GM12892 (cell line): ENCODE measurements around the gene NEDD8.

Experiments used
- POLR2A ChIP-seq: IDR thresholded peaks from 2 replicates; pipeline ENCODE4 v1.6.1; 2011; ENCODE audit warnings: low read depth, low read length, control low read depth
- POLR2AphosphoS5 ChIP-seq: IDR thresholded peaks from 2 replicates; pipeline ENCODE4 v1.6.1; 2011; ENCODE audit warnings: low read depth, low read length, control low read depth

DNA sequence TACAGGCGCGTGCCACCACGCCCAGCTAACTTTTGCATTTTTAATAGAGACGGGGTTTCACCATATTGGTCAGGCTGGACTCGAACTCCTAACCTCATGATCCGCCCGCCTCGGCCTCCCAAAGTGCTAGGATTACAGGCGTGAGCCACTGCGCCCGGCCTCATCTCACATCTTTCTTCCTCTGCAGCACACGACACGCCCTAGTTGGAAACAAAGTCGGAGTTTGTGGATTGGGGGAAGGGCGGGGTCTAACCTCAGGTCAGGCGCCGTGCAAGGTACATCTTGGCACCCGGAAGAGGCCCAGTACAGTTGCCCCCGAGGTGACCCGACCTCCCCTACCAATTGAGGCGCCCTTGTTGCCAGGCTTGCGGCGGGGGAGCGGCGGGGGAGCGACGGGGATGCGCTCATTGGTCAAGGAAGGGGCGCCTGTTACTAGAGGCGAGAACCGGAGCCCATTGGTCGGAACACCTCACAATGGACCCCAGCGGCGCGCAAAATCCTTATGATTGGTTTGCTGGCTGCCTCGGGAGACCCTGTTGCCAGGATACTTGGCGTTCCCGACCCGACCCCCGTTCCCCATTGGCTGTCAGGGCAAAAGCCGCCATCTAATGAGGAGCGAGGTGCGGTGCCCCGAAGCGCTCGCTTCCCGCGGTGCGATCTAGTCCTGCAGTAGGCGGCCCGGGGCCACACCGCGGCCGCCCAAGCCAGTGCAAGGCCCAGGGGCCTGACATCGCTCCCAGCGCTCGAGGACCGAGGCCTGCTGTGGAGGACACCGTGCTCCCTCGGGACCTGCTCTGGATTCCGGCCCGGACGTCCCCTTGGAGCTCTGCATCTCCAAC is 60.5 kb downstream of the NEDD8 start, which contains the start of gene REC8:
- TF ChIP-seq POLR2AphosphoS5 (peak; percentile 81; the same call in 1 of the 2 replicates), POLR2A (peak; percentile 75)
